Activated T-helper 17 cell treated with anti-CD3 and anti-CD28 coated beads, Interleukin-2, amount 50 U/mL, for 72 hours (primary cell): ENCODE data around the gene KLK12. TPM values are rescaled to one million over a fixed set of nuclear protein-coding genes. Genes with fewer than 3 reads are reported as not detected.

Experiments used
- ATAC-seq: fragments of 150-1000 bp; cut with Tn5 transposase; replicated peaks from 2 replicates; pipeline ENCODE4 v1.10.0; 2021; ENCODE audit warnings: mild to moderate bottlenecking, moderate library complexity
- H3K27ac Mint-ChIP-seq: one replicate; pipeline ENCODE4 v1.8.0; 2022; ENCODE audit warnings: mixed read lengths
- H3K27me3 Mint-ChIP-seq: one replicate; pipeline ENCODE4 v1.8.0; 2022; ENCODE audit warnings: mixed read lengths
- H3K36me3 Mint-ChIP-seq: one replicate; pipeline ENCODE4 v1.8.0; 2022; ENCODE audit warnings: low read depth, mild to moderate bottlenecking, mixed read lengths
- H3K4me1 Mint-ChIP-seq: one replicate; pipeline ENCODE4 v1.8.0; 2022; ENCODE audit warnings: mixed read lengths
- H3K4me3 Mint-ChIP-seq: one replicate; pipeline ENCODE4 v1.8.0; 2022; ENCODE audit warnings: mild to moderate bottlenecking, mixed read lengths
- H3K9me3 Mint-ChIP-seq: one replicate; pipeline ENCODE4 v1.8.0; 2022; ENCODE audit warnings: mixed read lengths
- total RNA-seq, 2 donors: library from RNA; stranded (reverse); gene quantifications; one replicate each; pipeline ENCODE4 v1.2.3, GENCODE V29; 2022

KLK12 gene
- total RNA-seq, 2 donors from 2014 or later = not detected

DNA sequence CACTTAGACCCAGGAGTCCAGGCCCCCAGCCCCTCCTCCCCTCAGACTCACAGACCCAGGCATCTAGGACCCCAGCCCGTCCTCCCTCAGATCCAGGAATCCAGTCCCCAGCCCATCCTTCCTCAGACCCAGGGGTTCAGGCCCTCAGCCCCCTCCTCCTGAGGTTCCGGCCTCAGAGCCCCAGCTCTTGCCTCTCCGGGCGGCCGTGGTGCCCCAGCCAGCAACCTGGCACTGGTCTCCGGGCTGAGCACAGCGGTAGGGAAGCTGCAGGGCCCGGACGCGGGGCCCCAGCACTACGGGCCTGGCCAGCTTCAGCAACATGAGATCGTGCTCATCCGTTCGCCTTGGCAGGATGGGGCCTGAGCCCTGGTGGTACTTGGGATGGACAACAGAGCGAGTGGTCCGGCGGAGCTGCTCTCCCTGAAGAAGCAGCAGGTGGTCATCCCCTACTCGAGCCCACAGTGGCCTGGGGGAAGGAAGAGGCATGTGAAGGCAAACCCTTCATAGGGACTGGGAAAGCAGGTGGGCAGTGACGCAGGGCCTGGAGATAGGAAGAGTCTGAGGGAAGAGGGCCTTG lies 19.0 kb downstream of the KLK12 start:
- Mint-ChIP-seq H3K4me3 (no peak overlapping the region), H3K27me3 (peaks cover 53% of the 10 kb centered on the region), H3K36me3 (peaks cover 12% of the 10 kb centered on the region), H3K9me3 (no peaks in the 10 kb centered on the region), H3K27ac (no peak overlapping the region), H3K4me1 (peaks cover 11% of the 10 kb centered on the region)
- ATAC-seq = no peak

DNA sequence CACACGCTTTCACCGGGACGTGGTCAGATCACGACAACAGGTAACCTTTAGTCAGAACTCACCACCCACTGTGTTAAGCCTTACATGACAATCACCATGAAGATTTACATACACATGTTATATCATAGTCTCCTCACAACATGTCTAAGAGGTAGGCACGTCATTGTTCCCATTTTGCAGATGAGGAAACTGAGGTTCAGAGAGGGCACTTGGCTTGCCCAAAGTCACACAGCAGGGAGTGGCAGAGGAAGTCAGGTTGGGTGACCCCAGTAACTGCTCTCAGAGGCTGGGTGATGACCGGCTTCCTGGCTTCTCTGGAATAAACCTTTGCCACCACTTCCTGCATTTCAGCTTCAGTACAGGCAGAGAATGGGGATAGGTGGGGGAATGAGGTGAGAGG lies 20.6 kb downstream of the KLK12 start:
- Mint-ChIP-seq H3K4me1 (peaks cover 11% of the 10 kb centered on the region), H3K36me3 (peaks cover 12% of the 10 kb centered on the region), H3K4me3 (no peak overlapping the region), H3K27ac (no peak overlapping the region), H3K27me3 (peaks cover 54% of the 10 kb centered on the region), H3K9me3 (no peaks in the 10 kb centered on the region)
- no peak for ATAC-seq

DNA sequence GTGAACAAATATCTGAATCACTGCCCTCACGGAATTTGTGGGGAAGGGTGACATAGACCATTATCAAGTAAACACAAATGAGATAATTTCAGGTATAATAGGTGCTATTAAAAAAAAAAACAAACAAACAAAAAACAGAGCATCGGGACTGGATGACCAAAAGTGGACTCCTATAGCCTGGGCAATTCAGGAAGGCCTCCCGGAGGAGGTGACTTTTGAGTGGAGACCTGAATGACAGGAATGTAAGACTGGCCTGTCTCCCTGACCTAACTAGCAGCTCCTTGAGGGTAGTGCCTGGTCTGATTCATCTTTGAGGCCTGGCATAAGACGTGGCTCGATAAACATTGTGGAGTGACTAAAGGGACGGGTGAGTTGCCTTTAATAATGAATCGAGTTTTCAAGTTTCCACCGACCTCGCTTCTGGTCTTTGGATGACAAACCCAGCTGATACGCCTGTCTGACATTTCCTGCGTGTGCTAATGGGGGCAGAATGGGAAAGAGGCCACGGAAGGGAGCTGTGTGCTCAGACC lies 22.1 kb downstream of the KLK12 start:
- H3K36me3 Mint-ChIP-seq = peaks cover 6% of the 10 kb centered on the region
- no peaks in the 10 kb centered on the region for H3K9me3 Mint-ChIP-seq
- H3K27ac Mint-ChIP-seq = no peak overlapping the region
- H3K27me3 Mint-ChIP-seq = peaks cover 48% of the 10 kb centered on the region
- no peak overlapping the region for H3K4me3 Mint-ChIP-seq
- ATAC-seq = no peak
- peaks cover 5% of the 10 kb centered on the region for H3K4me1 Mint-ChIP-seq

DNA sequence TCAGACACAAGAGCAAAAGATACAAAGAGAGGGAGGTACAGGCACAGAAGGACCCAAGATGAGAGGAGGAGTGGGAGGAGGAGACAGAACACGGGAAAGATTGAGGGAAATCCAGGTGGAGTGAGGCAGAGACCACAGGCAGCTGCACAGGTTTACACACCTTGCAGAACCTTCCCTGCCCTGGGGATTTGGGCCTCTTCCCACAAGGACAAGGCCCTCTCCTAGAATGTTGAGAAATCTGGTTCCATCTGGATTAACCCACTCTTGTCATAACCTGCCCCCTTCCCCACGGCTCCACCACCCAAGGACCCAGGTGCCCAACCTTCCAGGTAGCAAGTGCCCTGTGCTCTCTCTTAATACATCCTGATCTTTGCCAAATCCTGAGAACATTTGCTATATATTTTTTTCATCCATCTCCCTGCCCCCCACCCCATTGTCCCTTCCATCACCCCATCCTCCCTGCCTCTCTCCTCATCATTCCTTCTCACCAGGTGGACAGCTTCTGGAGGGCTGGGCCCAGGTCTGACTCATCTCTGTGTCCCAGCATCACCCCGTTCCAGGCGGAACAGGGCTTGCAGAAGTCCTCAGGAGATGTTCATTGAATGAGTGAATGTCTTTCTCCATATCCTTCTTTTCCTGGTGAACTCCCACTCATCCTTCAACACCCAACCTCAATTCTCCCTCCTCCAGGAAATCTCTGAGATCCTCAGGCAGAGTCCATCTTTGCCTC lies 24.6 kb downstream of the KLK12 start:
- no peak for ATAC-seq
- no peak overlapping the region for H3K27ac Mint-ChIP-seq
- no peaks in the 10 kb centered on the region for H3K4me1 Mint-ChIP-seq
- H3K36me3 Mint-ChIP-seq = no peaks in the 10 kb centered on the region
- H3K27me3 Mint-ChIP-seq = peaks cover 43% of the 10 kb centered on the region
- H3K9me3 Mint-ChIP-seq = no peaks in the 10 kb centered on the region
- no peak overlapping the region for H3K4me3 Mint-ChIP-seq

DNA sequence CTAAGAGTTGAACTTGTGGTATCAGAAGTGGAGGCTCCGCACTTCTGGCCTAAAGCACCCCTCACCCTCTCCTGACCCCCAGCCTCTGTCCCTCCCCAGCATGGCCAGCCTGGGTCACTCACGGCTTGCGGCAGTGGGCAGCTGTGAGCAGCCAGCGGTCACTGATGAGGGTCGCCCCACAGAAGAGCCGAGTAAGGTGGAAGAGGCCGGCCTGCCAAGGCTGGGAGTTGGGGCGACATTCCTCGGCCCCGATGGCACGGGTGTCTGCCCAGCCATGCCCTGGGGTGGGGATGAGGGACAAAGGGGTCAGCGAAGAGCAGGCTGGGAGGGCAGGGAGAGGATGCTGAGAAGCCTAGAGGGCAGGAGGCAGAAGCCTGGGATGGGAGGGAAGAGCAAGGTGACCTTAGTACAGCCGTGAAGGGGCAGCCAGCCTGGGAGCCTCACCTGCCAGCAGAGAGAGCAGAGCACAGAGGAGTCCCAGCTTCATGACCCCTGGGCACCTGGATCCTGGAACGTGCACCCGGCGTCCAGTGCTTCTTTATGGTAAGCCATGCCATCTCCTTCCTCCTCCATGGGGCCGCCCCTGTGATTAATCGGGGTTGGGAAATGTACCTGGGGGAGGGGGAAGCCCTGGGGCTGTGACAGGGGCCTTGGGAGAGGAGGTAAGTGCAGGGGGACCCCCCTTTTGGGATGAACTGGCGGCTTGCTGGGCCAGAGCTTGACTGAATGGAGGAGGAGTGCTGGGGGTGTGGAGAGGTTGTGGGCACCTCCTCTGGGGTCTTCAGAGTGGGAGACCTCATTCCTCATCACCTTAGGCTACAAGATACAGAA lies 25.5 kb downstream of the KLK12 start:
- no peak overlapping the region for H3K27ac Mint-ChIP-seq
- no peaks in the 10 kb centered on the region for H3K9me3 Mint-ChIP-seq
- peak; percentile 34 for ATAC-seq
- H3K4me1 Mint-ChIP-seq = no peaks in the 10 kb centered on the region
- H3K36me3 Mint-ChIP-seq = no peaks in the 10 kb centered on the region
- peaks cover 38% of the 10 kb centered on the region for H3K27me3 Mint-ChIP-seq
- H3K4me3 Mint-ChIP-seq = no peak overlapping the region

DNA sequence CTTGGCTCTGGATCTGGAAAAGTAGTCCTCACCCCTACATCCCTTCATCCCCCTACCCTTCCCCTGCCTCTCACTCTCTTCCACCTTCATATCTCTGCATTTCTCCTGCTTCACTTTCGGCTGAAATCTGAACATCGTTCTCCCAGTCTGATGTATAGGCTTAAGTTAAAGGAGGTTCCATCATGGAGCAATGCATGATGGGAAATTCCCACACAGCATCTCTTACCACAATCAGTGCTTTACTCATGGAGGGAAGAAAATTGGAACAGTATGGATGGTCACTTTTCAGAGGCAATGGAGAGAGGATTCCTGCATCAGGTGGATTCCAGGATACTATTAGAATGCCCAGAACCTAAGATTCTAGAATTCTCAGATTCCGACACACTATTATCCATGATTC lies 27.3 kb downstream of the KLK12 start:
- no peak overlapping the region for H3K27ac Mint-ChIP-seq
- H3K4me3 Mint-ChIP-seq = no peak overlapping the region
- no peaks in the 10 kb centered on the region for H3K36me3 Mint-ChIP-seq
- H3K9me3 Mint-ChIP-seq = no peaks in the 10 kb centered on the region
- peaks cover 38% of the 10 kb centered on the region for H3K27me3 Mint-ChIP-seq
- no peak for ATAC-seq
- no peaks in the 10 kb centered on the region for H3K4me1 Mint-ChIP-seq

DNA sequence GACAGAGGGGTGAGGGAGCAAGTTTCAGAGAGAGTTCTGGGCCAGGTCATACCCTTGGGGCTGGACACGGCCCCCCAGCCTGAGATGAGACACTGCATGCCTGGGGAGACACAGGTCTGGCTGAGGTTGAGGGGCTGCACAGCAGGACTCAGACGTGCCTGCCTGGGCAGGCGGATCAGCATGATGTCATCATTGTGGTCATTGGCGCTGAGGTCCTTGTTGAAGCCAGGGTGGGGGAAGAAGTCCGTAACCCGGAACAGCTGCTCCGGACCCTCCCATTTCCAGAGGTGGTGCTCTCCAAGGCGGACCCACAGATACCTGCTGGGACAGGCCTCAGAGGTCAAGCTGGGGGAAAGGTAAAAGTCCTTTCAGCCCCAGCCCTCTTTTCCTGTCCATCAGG lies 28.4 kb downstream of the KLK12 start:
- Mint-ChIP-seq H3K4me1 (no peaks in the 10 kb centered on the region), H3K27me3 (peaks cover 43% of the 10 kb centered on the region), H3K4me3 (no peak overlapping the region), H3K36me3 (no peaks in the 10 kb centered on the region), H3K27ac (no peak overlapping the region), H3K9me3 (no peaks in the 10 kb centered on the region)
- no peak for ATAC-seq

DNA sequence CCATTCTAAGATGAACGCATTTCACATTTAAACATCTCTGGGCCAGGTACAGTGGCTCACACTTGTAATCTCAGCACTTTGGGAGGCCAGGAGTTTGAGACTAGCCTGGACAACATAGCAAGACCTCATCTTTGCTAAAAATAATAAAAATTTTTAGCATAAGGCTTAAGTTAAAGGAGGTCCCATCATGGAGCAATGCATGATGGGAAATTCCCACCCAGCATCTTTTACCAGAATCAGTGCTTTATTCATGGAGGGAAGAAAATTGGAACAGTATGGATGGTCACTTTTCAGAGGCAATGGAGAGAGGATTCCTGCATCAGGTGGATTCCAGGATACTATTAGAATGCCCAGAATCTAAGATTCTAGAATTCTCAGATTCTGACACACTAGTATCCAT lies 29.6 kb downstream of the KLK12 start:
- ATAC-seq = no peak
- Mint-ChIP-seq H3K9me3 (no peaks in the 10 kb centered on the region), H3K4me3 (no peak overlapping the region), H3K27ac (no peak overlapping the region), H3K4me1 (no peaks in the 10 kb centered on the region), H3K36me3 (no peaks in the 10 kb centered on the region), H3K27me3 (peaks cover 43% of the 10 kb centered on the region)

DNA sequence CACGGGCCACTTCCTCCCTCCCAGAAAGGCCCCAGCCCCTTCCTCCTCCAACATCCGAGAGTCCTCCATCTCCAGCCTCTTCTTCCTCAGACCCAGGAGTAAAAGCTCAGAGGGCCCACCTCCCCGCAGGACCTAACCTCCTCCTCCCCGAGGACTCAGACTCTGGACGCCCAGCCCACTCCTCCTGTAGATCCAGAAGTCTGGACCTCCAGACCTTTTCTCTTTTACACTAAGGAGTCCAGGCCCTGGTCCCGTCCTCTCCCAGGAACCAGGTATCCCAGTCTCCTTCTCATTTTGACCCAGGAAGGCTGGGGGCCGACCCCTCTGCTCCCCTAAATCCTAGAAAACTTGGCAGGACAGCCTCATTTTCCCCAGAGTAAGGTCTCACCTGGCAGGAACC lies 31.5 kb downstream of the KLK12 start:
- no peaks in the 10 kb centered on the region for H3K9me3 Mint-ChIP-seq
- H3K27ac Mint-ChIP-seq = no peak overlapping the region
- H3K4me1 Mint-ChIP-seq = no peaks in the 10 kb centered on the region
- peaks cover 45% of the 10 kb centered on the region for H3K27me3 Mint-ChIP-seq
- no peak overlapping the region for H3K4me3 Mint-ChIP-seq
- H3K36me3 Mint-ChIP-seq = no peaks in the 10 kb centered on the region
- ATAC-seq = no peak

DNA sequence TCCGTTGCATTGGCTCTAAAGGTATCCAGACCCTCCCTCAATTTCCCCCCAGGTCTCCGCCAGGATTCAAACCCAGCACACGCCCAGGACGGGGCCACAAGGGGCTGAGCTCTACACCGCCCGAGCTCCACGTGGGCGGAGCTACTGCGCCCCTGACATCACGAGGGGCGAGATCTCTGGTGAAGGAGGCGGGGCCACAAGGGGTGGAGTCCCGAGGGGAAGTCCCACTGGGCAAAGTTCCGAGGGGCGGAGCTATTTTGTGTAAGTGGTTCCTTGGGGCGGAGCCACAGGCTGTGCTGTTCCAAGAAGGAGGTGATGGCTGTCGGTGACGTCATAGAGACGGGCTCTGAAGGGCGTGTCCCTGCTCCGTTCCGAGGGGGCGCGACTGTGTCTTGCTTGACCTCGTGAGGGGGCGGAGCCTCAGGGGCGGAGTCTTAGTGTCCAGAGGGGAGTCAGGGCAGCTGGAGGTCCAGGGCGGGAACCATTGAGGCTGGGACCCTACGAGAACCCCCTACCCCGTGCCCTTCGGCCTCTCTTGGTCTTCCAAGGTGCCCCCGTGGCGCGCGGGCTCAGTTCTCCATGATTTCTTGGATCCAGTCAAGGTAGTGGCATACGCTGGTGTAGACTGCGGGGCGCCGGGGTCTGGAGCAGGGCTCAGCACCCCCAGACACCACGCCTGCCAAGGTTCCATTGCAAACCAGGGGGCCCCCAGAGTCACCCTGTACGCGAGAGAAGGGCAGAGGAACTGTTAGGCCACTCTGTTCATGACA lies 32.1 kb downstream of the KLK12 start:
- peak; percentile 19 for ATAC-seq
- H3K27me3 Mint-ChIP-seq = peaks cover 51% of the 10 kb centered on the region
- H3K4me1 Mint-ChIP-seq = no peaks in the 10 kb centered on the region
- H3K36me3 Mint-ChIP-seq = no peaks in the 10 kb centered on the region
- no peak overlapping the region for H3K27ac Mint-ChIP-seq
- H3K9me3 Mint-ChIP-seq = no peaks in the 10 kb centered on the region
- no peak overlapping the region for H3K4me3 Mint-ChIP-seq

DNA sequence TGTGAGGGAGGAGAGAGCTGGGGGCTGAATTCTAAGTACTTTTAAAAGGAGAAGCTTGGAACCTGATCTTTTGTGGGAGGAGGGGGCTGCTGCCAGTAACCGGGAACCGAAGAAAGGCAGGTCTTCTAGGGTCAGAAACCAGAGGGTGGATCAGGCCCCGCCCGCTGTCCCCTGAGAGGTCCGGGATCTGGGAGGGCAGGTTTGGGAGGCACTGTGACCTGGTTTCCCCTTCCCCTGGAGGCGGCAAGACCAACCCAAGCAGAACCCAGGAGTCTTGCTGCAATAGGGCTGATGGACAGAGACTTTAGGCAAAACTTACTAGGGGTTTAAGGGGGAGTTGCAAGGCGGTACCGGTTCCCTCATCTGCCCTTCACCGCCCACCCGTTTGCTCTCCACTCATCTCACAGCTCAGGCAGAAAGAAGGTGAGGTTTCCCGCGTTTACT lies 32.7 kb downstream of the KLK12 start:
- no peak for ATAC-seq
- H3K36me3 Mint-ChIP-seq = no peaks in the 10 kb centered on the region
- H3K4me3 Mint-ChIP-seq = no peak overlapping the region
- no peaks in the 10 kb centered on the region for H3K9me3 Mint-ChIP-seq
- H3K4me1 Mint-ChIP-seq = no peaks in the 10 kb centered on the region
- H3K27me3 Mint-ChIP-seq = peaks cover 46% of the 10 kb centered on the region
- H3K27ac Mint-ChIP-seq = no peak overlapping the region

DNA sequence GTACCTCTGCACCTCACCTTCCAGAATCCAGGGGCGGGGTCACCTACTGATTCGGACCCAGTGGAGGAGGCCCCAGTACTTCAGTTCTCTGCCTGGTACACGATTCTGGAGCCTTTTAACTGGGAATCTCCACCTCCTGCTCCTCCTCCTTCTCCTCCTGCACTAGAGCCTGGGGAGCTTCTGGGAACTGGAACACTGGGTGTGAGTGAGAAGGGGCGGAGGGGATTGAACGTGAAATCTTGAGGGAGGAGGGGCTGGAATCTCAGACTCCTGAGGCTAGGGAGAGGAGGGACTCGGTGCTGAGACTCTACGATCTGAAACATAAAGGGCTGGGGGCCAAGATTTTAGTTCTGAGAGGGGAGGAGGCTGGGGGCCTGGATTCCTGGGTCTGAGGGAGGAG lies 33.3 kb downstream of the KLK12 start, which contains the start of gene KLK8:
TSS of gene KLK8 (minus strand) at position 90 of the 400 bp plus-strand sequence. CDS start 437 bp downstream, outside the sequence.
- H3K27me3 Mint-ChIP-seq = peaks cover 49% of the 10 kb centered on the region
- H3K4me3 Mint-ChIP-seq = no peak within 1 kb of the TSS
- H3K9me3 Mint-ChIP-seq = no peaks in the 10 kb centered on the region
- no peak within 1 kb of the TSS for H3K27ac Mint-ChIP-seq
- H3K4me1 Mint-ChIP-seq = no peaks in the 10 kb centered on the region
- H3K36me3 Mint-ChIP-seq = no peaks in the 10 kb centered on the region
- no peak for ATAC-seq

DNA sequence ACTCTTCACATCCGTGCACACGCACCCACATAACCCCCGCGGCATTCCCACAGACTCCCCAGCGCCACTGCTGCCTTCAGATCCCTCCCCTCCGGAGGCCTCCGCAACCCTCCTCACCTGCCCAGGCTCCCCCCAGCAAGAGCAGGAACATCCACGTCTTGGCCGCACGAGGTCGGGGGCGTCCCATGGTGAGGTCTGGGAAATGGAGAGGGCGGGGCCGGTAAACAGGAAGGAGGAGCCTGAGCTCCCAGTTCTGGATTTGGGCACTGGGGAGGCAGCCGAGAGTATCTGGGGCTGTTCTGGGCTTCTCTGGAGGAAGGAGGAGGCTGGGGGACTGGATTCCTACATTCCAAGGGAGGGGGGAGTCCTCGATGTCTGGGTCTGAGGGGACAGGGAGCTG lies 33.8 kb downstream of the KLK12 start:
- Mint-ChIP-seq H3K4me3 (no peak overlapping the region), H3K9me3 (no peaks in the 10 kb centered on the region), H3K4me1 (no peaks in the 10 kb centered on the region), H3K27ac (no peak overlapping the region), H3K36me3 (no peaks in the 10 kb centered on the region), H3K27me3 (peaks cover 45% of the 10 kb centered on the region)
- no peak for ATAC-seq

DNA sequence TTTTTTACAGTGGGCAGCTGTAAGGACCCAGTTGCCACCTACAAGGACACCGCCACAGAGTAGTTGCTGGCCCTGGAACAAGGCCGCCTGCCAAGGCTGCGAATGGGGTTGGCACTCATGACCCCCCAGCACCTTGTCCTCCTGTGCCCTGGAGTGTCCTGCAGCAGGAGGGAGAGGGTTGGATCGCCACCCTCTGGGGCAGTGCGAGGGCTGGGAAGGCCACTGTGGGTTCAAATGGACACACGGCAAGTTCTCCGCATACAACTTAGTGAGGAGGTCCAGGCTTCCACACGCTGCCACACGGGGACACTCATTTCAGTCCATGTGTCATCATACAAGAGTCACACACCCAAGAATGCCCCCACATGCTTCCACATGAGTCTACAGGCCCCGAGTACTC lies 34.4 kb downstream of the KLK12 start:
- no peaks in the 10 kb centered on the region for H3K36me3 Mint-ChIP-seq
- no peak overlapping the region for H3K4me3 Mint-ChIP-seq
- H3K27ac Mint-ChIP-seq = no peak overlapping the region
- no peaks in the 10 kb centered on the region for H3K4me1 Mint-ChIP-seq
- no peak for ATAC-seq
- peaks cover 44% of the 10 kb centered on the region for H3K27me3 Mint-ChIP-seq
- H3K9me3 Mint-ChIP-seq = no peaks in the 10 kb centered on the region
